Measurements from ENCODE around the gene GALNT3. TPM values are rescaled to one million over a fixed set of nuclear protein-coding genes. Genes with fewer than 3 reads are reported as not detected.

GALNT3 gene
- 4.1 to 4.4 TPM (median 4.2 TPM) in 3 replicates for total RNA-seq
- long read RNA-seq, transcript GALNT3-201 (11 exons, 3,868 nt), result major isoform, 13 of 16 reads
- long read RNA-seq, partial matches to known transcripts, result 0 of 16 reads
- long read RNA-seq, other reads (novel, unspliced or antisense), result 3 of 16 reads

GRCh38 chr2:165793779-165794535 lies at the start of gene GALNT3:
Gene GALNT3 (minus strand): TSS chr2:165794247. CDS start chr2:165770700, 23,547 bp downstream.
- peaks cover 45% of the 10 kb centered on the region for H3K4me1 Mint-ChIP-seq (ENCODE audit: low read depth)
- peak within 1 kb of the TSS; percentile 86 for H3K27ac Mint-ChIP-seq (ENCODE audit: unreplicated experiment)
- no peaks in the 10 kb centered on the region for H3K27me3 Mint-ChIP-seq (ENCODE audit: low read depth)
- H3K9me3 Mint-ChIP-seq (ENCODE audit: low read depth), result no peaks in the 10 kb centered on the region
- TF ChIP-seq CTCF (IDR thresholded peaks at IDR 0.05), result no peak
- peak; percentile 81 for DNase-seq (ENCODE audit: low spot score)
- peak within 1 kb of the TSS; percentile 88 for H3K4me3 Mint-ChIP-seq (ENCODE audit: unreplicated experiment)
- no peaks in the 10 kb centered on the region for H3K36me3 Mint-ChIP-seq (ENCODE audit: low read depth)

- H3K4me3 Mint-ChIP-seq (ENCODE audit: unreplicated experiment), result no peak overlapping the region
- no peak overlapping the region for H3K27ac Mint-ChIP-seq (ENCODE audit: unreplicated experiment)
- H3K36me3 Mint-ChIP-seq (ENCODE audit: low read depth), result no peaks in the 10 kb centered on the region
- H3K4me1 Mint-ChIP-seq (ENCODE audit: low read depth), result peaks cover 3% of the 10 kb centered on the region
- no peaks in the 10 kb centered on the region for H3K9me3 Mint-ChIP-seq (ENCODE audit: low read depth)
- TF ChIP-seq CTCF (IDR thresholded peaks at IDR 0.05), result no peak
- H3K27me3 Mint-ChIP-seq (ENCODE audit: low read depth), result no peaks in the 10 kb centered on the region
- DNase-seq (ENCODE audit: low spot score), result no peak
These were observed 49.3 kb upstream of the GALNT3 start for GRCh38 chr2:165843351-165843750.

GRCh38 chr2:165840333-165840958 lies 46.4 kb upstream of the GALNT3 start:
- Mint-ChIP-seq H3K9me3 (ENCODE audit: low read depth) (no peaks in the 10 kb centered on the region), H3K36me3 (ENCODE audit: low read depth) (no peaks in the 10 kb centered on the region), H3K4me1 (ENCODE audit: low read depth) (peaks cover 19% of the 10 kb centered on the region), H3K27me3 (ENCODE audit: low read depth) (no peaks in the 10 kb centered on the region), H3K4me3 (ENCODE audit: unreplicated experiment) (no peak overlapping the region), H3K27ac (ENCODE audit: unreplicated experiment) (no peak overlapping the region)
- no peak for DNase-seq (ENCODE audit: low spot score)
- no peak for TF ChIP-seq CTCF (IDR thresholded peaks at IDR 0.05)

- Mint-ChIP-seq H3K27me3 (ENCODE audit: low read depth) (no peaks in the 10 kb centered on the region), H3K4me3 (ENCODE audit: unreplicated experiment) (no peak overlapping the region), H3K27ac (ENCODE audit: unreplicated experiment) (no peak overlapping the region), H3K9me3 (ENCODE audit: low read depth) (no peaks in the 10 kb centered on the region), H3K36me3 (ENCODE audit: low read depth) (no peaks in the 10 kb centered on the region), H3K4me1 (ENCODE audit: low read depth) (peaks cover 19% of the 10 kb centered on the region)
- no peak for TF ChIP-seq CTCF (IDR thresholded peaks at IDR 0.05)
- DNase-seq (ENCODE audit: low spot score), result no peak
These were observed 45.6 kb upstream of the GALNT3 start for GRCh38 chr2:165839610-165840009.

- Mint-ChIP-seq H3K27ac (ENCODE audit: unreplicated experiment) (peak overlapping the region; percentile 55), H3K9me3 (ENCODE audit: low read depth) (no peaks in the 10 kb centered on the region), H3K36me3 (ENCODE audit: low read depth) (no peaks in the 10 kb centered on the region), H3K27me3 (ENCODE audit: low read depth) (no peaks in the 10 kb centered on the region), H3K4me1 (ENCODE audit: low read depth) (peaks cover 23% of the 10 kb centered on the region), H3K4me3 (ENCODE audit: unreplicated experiment) (no peak overlapping the region)
- TF ChIP-seq CTCF (IDR thresholded peaks at IDR 0.05), result no peak
- no peak for DNase-seq (ENCODE audit: low spot score)
These were observed 43.1 kb upstream of the GALNT3 start for GRCh38 chr2:165837122-165837521.

All from chondrocyte (in vitro differentiated cells).